HFFc6 (cell line): ENCODE measurements around the gene MAP3K19. TPM values are rescaled to one million over a fixed set of nuclear protein-coding genes. Genes with fewer than 3 reads are reported as not detected.
A peak's percentile ranks its signal among the peaks of the same experiment; 100 is the strongest.

Experiments used
- DNase-seq: peaks from one replicate; pipeline ENCODE4 v3.0.0-alpha.2; 2018
- H3K27ac Mint-ChIP-seq: 2 replicates; pipeline ENCODE4 v1.8.0; 2020; ENCODE audit warnings: mild to moderate bottlenecking, mixed read lengths
- H3K27me3 Mint-ChIP-seq: 2 replicates; pipeline ENCODE4 v1.8.0; 2021; ENCODE audit warnings: mild to moderate bottlenecking, moderate library complexity, mixed read lengths; ENCODE audit not compliant: insufficient read depth
- H3K36me3 Mint-ChIP-seq: 2 replicates; pipeline ENCODE4 v1.8.0; 2021; ENCODE audit warnings: low read depth, mixed read lengths
- H3K4me1 Mint-ChIP-seq: 2 replicates; pipeline ENCODE4 v1.8.0; 2020; ENCODE audit warnings: low read depth, mixed read lengths
- H3K4me3 Mint-ChIP-seq: 2 replicates; pipeline ENCODE4 v1.8.0; 2020; ENCODE audit warnings: mild to moderate bottlenecking, moderate library complexity, mixed read lengths
- H3K9me3 Mint-ChIP-seq: 2 replicates; pipeline ENCODE4 v1.8.0; 2020; ENCODE audit warnings: mild to moderate bottlenecking, mixed read lengths
- CTCF ChIP-seq: fragments of 200-600 bp; sonication (generic); IDR thresholded peaks from 2 replicates; pipeline ENCODE4 v1.5.0; 2021; ENCODE audit warnings: antibody characterized with exemption, mild to moderate bottlenecking
- total RNA-seq, 6 experiments: library from RNA; stranded (reverse); fragmentation: NEBNext Ultra II Directional; extraction: Animal tissue kit (Norgen Biotek cat#: 25700); gene quantifications; 2 replicates in 1 of 6; 3 replicates in 5 of 6; pipeline ENCODE4 v1.2.3, GENCODE V29; 2021

MAP3K19 gene
- total RNA-seq, 6 experiments from 2014 or later, result not detected

GRCh38 chr2:134943540-134943939, 103.7 kb downstream of the MAP3K19 start:
- H3K27ac Mint-ChIP-seq, result no peak overlapping the region
- DNase-seq, result no peak
- no peak for TF ChIP-seq CTCF
- no peaks in the 10 kb centered on the region for H3K4me1 Mint-ChIP-seq
- peaks cover 20% of the 10 kb centered on the region; the same call in 1 of the 2 replicates for H3K36me3 Mint-ChIP-seq
- no peaks in the 10 kb centered on the region; the same call in 1 of the 2 replicates for H3K27me3 Mint-ChIP-seq
- H3K9me3 Mint-ChIP-seq, result no peaks in the 10 kb centered on the region
- H3K4me3 Mint-ChIP-seq, result no peak overlapping the region

- Mint-ChIP-seq H3K4me3 (no peak overlapping the region), H3K27ac (no peak overlapping the region)
These were observed 110.6 kb downstream of the MAP3K19 start for GRCh38 chr2:134936691-134937090.

GRCh38 chr2:134934641-134935040, 112.6 kb downstream of the MAP3K19 start:
- H3K36me3 Mint-ChIP-seq, result peaks cover 7% of the 10 kb centered on the region; the same call in 1 of the 2 replicates
- no peaks in the 10 kb centered on the region for H3K9me3 Mint-ChIP-seq
- no peak overlapping the region for H3K4me3 Mint-ChIP-seq
- no peaks in the 10 kb centered on the region; the same call in 1 of the 2 replicates for H3K27me3 Mint-ChIP-seq
- TF ChIP-seq CTCF, result no peak
- peaks cover 33% of the 10 kb centered on the region for H3K4me1 Mint-ChIP-seq
- DNase-seq, result no peak
- H3K27ac Mint-ChIP-seq, result peak overlapping the region; percentile 43

More at GRCh38 chr2:134936691-134937090, 110.6 kb downstream of the MAP3K19 start:
- Mint-ChIP-seq H3K9me3 (no peaks in the 10 kb centered on the region), H3K4me1 (peaks cover 22% of the 10 kb centered on the region), H3K36me3 (peaks cover 10% of the 10 kb centered on the region; the same call in 1 of the 2 replicates), H3K27me3 (no peaks in the 10 kb centered on the region)
- no peak for TF ChIP-seq CTCF
- no peak for DNase-seq

- Mint-ChIP-seq H3K4me3 (no peak overlapping the region), H3K27me3 (no peaks in the 10 kb centered on the region; the same call in 1 of the 2 replicates), H3K4me1 (peaks cover 33% of the 10 kb centered on the region), H3K36me3 (peaks cover 5% of the 10 kb centered on the region; the same call in 1 of the 2 replicates), H3K27ac (peak overlapping the region; percentile 43; the same call in 1 of the 2 replicates), H3K9me3 (no peaks in the 10 kb centered on the region)
- TF ChIP-seq CTCF, result no peak
- no peak for DNase-seq
These were observed 113.1 kb downstream of the MAP3K19 start for GRCh38 chr2:134934150-134934549.

GRCh38 chr2:134933732-134934131, 113.5 kb downstream of the MAP3K19 start:
- Mint-ChIP-seq H3K4me1 (peaks cover 33% of the 10 kb centered on the region), H3K36me3 (peaks cover 5% of the 10 kb centered on the region; the same call in 1 of the 2 replicates), H3K9me3 (no peaks in the 10 kb centered on the region), H3K27ac (no peak overlapping the region), H3K27me3 (no peaks in the 10 kb centered on the region; the same call in 1 of the 2 replicates), H3K4me3 (no peak overlapping the region)
- no peak for DNase-seq
- no peak for TF ChIP-seq CTCF
